ENCODE data around the gene MTHFSD. TPM values are rescaled to one million over a fixed set of nuclear protein-coding genes. Genes with fewer than 3 reads are reported as not detected.

MTHFSD gene
- total and polyA plus RNA-seq, 10 of the 15 experiments (the other 5 are each of a cell fraction or from before 2014, with no cell fraction given), result 2.2 to 24.5 (median 18.1) TPM

- TF ChIP-seq SP1 (IDR thresholded peaks at IDR 0.05; ENCODE audit: low read depth, low read length) (peak; percentile 15), NFIC (IDR thresholded peaks at IDR 0.05; ENCODE audit: low read depth, low read length) (no peak), HCFC1 (IDR thresholded peaks at IDR 0.05; ENCODE audit: low read length) (peak; percentile 82), ZSCAN29 (IDR thresholded peaks at IDR 0.05) (no peak), CHD2 (IDR thresholded peaks at IDR 0.05; ENCODE audit: borderline replicate concordance, low read depth, low read length) (peak; percentile 3; the same call in 1 of the 2 replicates), HDGF (IDR thresholded peaks at IDR 0.05) (0 out of 2 replicates have a peak, but pooled peaks have one; percentile 23), ZBTB4 (CRISPR knock-in tag; IDR thresholded peaks at IDR 0.05) (peak; percentile 44; the same call in 1 of the 2 replicates), BHLHE40 (IDR thresholded peaks at IDR 0.05; ENCODE audit: borderline replicate concordance in 1 of 2, low read depth in 2 of 2, low read length in 1 of 2) (0 out of 4 replicates have a peak, but pooled peaks of 1 of the 2 experiments have one; percentile 39), SIX5 (IDR thresholded peaks at IDR 0.05; ENCODE audit: low read depth, low read length, severe bottlenecking) (peak; percentile 35), FOXK2 (IDR thresholded peaks at IDR 0.05) (no peak), RB1 (IDR thresholded peaks at IDR 0.05; ENCODE audit: borderline replicate concordance) (peak; percentile 63; the same call in 1 of the 2 replicates), NR2C1 (IDR thresholded peaks at IDR 0.05) (peak; percentile 24; the same call in 1 of the 2 replicates), ATF7 (IDR thresholded peaks at IDR 0.05; ENCODE audit: low read depth) (peak; percentile 97), POLR2AphosphoS5 (IDR thresholded peaks at IDR 0.05; ENCODE audit: low read length) (peak; percentile 82; the same call in 1 of the 2 replicates), SIN3A (IDR thresholded peaks at IDR 0.05; ENCODE audit: low read depth, low read length) (no peak), JUND (IDR thresholded peaks at IDR 0.05; ENCODE audit: low read depth, low read length) (0 out of 2 replicates have a peak, but pooled peaks have one; percentile 62), ZNF622 (IDR thresholded peaks at IDR 0.05) (no peak), RELB (IDR thresholded peaks at IDR 0.05; ENCODE audit: low read depth) (0 out of 2 replicates have a peak, but pooled peaks have one; percentile 30), CREB1 (IDR thresholded peaks at IDR 0.05; ENCODE audit: low read depth) (peak; percentile 100), PRDM15 (CRISPR knock-in tag; IDR thresholded peaks at IDR 0.05) (no peak), NFYA (IDR thresholded peaks at IDR 0.05; ENCODE audit: borderline replicate concordance, low read depth, low read length) (no peak), YY1 (IDR thresholded peaks at IDR 0.05; ENCODE audit: low read depth, low read length) (peak; percentile 77), RFX5 (IDR thresholded peaks at IDR 0.05; ENCODE audit: low read depth, low read length) (peak; percentile 34; the same call in 1 of the 2 replicates)
Measured at GRCh38 chr16:86554917-86555703, at the start of gene MTHFSD (continued).

All from GM12878 (cell line).